Measurements from ENCODE around the gene NDUFS6.
"Not testable (repeated sequence)": the region's sequence is repeated elsewhere in the genome, so short reads cannot be mapped to it uniquely, and the experiment has no call there.

The NDUFS6 gene

DNA sequence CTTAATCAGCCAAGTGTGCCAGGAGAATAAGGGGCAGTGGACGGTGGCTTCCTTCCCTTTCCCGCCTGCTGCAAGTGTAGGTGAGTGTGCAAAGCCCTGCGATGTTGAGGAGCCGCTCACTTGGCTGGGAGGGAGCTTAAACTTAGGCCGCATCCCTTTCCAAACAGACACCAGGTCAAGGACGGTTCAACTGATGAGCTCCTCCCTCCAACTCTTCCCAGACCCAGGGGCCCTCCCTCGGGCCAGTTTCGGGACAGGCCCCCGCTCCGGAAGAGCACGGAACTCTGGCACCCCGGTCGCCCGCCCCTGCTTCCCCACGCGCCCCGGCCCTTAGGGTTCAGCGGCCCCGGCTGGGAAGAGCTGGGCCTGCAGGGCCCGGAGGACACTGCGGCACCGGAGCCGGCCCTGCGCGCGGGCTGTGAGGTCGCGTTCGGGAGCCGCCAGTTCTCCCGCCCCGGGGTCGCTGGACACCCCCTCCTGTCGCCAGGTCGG is 2.1 kb upstream of the NDUFS6 start:
- DNase-seq, result peak; percentile 41

DNA sequence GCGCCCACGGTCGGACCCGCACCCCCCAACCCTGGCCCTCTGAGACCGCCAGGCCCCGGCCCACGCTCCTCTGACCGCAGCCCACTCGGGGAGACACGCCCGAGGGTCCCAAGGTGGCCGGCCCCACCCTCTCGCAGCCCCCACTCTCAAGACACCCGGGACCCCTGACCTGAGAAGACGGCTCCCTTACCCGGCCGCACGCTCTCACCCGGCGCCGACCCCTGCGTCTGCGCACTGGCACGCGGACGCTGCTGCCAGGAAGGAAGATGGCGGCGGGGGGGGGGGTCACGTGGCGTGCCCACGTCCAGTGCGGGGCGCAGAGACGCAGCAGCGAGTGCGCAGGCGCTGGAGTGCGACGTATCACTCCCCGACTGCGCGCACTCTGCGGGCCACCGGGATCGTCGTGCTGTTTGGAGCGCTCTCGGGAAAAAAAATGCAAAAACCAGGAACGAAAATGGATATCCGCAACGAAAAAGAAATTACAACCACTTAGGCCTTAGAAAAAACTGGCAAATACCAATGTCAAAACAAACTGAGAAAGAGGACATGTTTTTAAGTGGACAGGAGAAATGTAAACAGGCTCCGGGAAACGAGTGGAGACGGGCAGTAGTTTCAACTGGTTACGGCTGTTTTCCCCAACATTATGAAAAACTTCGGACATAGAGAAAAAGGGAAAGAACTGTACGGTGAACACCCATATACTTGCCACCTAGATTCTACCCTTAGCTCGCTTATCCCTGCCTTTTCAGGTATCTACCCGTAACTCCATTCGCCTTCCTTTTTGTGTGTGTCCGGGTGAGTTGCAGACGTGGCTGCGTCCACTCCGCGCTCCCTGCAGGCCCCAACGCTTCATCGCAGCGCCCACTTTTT is 1.4 kb upstream of the NDUFS6 start, which contains the start of gene MRPL36:
Gene MRPL36 (minus strand): TSS at position 236 of the 870 bp plus-strand sequence. CDS start 902 bp downstream, outside the sequence.
- peak; percentile 90 for DNase-seq

DNA sequence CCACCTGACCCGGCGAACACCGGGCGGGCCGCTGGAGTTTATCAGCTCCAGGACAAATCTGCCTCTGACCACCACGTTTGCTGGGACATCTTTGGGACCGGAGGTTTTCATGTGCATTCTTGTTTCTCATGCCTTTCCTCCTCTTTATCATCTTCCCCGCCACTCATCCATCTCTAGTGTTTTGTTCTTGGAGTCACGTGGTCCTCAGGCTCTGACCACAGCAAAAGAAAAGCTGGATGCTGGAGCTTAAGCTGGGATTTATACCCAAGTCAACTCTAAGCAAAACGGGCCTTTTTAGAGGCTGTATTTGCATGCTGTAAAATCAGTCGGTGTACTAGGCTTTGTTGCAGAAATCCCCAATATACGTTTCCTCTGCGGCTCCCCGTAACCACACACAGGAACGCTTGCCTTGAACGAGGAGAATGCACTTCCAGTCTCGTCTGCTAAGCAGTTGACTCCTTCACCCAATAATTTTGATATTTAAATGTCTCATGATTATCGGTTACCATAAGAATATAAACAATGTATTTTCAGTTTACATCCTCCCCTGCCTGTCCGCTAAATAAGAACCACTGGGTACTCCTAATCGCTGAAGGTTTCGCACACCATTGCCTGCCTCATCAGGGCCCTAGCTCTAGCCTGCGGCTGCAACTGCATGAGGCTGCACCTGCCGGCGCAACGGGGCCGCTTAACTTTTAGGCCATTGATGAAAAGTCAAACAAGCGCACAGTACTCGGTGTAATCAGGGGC is 560 bp upstream of the NDUFS6 start:
- peak; percentile 61 for DNase-seq

DNA sequence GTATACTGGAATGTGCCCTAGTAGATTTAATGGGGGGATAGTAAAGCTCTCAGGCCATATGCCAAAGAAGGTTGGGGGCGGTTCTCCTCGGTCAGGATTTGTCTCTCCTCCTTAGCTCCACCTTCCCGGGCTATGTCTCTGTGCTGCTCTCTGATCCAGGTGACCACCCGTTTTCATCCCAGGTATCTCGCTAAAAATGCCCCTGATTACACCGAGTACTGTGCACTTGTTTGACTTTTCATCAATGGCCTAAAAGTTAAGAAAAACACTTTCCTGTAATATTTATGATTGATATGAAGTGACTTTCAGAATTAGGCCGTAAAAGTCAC is 724 bp downstream of the NDUFS6 start:
- DNase-seq, result peak; percentile 45

DNA sequence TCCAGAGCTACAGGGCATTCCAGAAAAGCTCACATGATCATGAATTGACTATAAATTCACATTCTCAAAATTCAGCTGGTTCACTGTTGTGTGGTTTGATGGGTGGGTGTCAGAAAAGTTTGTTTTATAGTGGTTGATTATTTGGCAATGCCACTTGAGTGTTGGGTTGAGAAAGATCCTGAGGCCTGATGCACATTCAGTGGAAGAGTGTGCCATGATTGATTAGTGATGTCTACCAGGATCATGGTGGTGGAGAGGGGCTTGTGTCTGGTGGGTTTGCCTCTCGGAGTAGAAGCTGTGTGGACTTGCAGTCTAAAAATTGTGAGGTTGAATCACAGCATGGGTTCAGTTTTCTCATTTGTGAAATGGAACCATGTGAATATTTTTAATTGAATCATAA is 2.0 kb downstream of the NDUFS6 start:
- no peak for DNase-seq

DNA sequence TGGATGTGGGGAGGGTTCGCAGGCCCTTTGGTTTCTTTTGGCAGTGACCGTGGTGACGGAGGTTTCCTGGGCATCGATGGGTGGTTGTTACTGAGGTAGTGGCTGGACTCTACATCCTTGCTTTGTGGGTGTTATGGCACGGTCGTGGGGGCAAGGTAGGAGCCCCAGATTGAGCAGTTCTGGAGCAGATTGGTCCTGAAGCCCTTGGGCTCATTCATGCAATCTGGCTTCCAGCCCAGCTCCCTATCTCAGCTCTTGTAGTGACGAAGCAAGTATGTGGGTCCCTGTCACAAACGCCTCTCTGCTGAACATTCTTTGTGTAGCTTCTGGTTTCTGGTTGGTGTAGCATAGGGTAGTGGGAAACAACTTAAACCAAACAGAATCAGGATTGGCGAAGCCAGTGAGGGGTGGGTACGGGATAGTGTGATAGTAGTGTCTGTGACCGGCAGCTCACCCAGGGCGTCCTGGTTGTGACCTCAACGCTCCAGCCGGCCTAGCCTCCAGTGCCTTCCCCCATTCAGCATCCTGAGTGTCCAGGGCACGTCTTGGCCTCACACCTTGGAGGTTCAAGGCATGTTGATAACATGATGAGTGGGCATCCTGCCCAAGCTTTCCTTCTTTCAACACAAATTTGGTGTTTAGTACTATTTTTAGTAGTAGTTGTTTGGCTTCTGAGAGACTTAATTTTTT is 2.9 kb downstream of the NDUFS6 start:
- DNase-seq, result no peak

DNA sequence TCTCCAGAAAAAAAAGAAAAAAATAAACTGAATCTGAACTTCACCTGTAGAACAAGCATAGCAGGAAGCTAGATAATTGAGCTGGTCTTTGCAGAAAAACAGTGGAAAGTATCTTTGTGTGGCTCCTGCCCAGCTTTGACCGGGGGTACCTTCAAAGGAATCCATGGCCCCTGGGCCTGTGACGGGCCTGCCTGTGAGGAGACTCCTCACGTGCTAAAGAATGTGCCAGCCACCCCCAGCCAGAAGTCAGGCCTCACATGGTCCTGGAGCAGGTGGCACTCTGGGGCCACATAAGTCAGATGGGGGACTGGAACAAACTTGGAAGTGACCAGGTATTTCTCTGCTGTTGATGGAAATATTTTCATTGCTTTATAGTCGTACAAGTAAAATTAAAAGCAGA is 4.1 kb downstream of the NDUFS6 start:
- no peak for DNase-seq

DNA sequence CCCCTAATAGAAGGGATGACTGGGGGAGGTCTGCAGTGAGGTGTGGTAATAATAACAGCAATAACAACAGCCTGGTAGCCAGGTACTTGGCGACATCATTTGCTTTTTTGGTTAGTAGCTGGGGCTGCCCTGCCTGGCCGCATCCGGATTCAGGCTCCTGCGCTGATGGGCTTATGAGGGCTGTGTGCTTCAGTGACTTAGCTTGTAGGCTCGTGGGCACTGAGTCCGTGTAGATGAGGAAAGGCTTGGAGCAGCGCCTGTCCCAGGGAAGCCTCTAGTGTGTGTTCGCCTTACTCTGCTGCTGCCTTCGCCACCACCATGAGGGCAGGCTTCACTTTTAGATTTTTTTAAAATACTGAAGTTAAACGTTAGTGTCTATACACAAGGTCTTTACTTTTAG is 4.5 kb downstream of the NDUFS6 start:
- DNase-seq, result no peak

DNA sequence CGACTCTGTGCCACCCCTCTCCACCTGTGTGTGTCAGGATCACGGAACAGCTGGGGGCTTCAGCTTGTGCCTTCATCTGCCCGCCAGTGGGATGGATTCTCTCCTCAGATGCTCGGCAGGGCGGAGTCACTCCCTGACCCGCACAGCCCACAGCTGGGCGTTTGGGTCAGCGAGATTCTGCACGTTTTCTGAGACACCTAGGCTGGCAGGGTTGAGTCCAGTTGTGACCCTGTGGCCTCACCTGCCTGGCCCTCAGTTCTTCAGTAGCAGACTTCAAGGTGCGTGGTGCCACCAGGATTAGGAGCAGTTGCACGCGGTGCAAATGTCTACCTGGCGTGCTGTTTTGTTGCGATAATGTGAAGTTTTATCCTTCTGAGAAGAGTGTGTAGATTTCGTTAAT is 5.0 kb downstream of the NDUFS6 start:
- DNase-seq, result no peak

DNA sequence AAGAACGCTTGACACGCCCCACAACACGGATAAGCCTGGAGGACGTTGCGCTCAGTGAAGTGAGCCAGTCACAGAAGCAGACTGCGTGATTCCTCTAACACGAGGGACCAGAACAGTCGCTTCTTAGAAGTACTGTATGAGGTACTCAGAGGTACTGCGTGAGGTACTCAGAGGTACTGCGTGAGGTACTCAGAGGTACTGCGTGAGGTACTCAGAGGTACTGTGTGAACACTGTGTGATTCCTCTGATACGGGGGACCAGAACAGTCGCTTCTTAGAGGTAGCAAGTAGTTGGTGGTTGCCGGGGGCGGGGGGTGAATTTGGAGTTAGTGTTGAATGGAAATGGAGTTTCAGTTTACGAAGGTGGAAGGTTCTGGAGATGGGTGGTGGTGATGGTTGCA is 5.8 kb downstream of the NDUFS6 start:
- no peak for DNase-seq

DNA sequence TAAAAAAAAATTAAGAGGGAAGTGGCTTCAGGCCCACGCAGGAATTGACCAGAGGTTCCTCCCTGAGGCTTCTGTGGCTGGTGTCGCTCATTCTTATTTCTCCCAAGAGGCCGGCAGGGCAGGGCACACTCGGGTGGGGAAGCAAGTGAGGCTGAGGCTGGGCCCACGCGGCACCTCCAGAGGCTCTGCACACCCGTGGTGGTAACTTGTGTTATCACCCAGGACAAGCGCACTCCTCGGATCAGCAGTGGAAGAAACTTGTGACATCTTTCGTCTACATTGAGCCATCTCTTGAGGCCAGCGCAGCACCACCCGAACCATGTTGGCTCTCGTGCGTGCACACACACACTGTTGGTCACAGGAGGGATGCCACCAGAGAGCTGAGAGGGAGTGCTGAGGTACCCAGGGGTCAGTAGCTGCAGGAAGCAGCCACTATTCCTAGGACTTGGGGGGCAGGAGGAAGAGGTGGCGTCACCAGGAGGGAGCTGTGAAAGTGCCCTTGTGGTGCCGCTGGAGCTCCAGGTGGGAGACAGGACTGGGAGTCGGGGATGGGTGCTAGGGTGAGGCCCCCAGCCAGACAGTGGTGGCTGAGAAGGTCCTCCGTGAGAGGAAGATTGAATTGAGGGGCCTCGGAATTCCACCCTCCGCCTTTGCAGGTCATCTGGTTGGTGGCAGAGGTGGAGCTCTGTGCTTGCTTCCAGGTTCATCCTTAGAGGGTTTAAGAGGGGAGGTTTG is 6.4 kb downstream of the NDUFS6 start:
- no peak for DNase-seq

DNA sequence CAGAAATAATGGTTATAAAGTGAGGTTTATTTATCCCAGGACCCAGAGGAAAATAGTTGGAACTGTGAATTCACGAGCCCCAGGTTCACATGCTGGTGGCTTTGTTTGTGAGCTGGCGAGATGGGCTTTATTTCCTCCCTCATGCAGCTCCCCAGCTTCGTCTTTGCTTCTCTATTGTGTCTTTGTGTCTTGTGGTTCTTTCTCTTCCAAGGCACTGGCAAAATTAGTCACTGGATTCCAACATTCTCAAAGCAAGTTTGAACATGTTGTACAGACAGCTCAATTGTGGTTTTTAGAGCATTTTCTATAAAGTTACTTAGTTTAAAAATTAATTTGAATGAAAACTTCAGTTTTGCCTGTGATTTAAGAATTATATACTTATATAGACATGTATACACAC is 7.2 kb downstream of the NDUFS6 start:
- DNase-seq, result no peak

DNA sequence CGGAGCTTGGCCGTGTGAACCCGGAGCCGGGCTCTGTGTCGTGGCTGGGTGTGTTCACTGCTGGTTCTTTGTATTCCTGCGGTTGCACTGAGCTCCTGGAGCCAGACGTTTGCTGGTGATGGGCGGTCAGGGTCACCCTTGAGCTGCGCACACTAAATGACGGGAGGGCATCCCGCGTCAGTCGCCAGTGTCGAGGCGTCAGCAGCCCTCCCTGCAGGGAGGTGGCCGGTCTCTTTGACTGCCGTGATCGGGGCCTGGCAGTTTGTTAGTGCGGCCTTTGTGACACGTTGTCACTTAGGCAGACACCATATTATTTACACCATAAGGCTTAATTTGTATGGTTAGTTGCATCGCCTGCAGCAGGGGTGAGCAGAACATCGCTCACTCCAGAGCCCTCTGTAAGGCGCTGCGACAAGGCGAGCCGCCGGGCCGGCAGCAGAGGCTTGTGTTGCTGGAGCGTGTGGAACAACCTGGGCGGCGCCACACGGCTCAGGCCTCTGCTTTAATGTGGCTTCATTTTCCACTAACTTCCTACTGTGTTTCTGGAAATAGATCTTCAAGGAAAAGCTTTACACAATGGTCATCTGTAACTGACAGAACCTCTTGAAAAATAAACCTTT is 8.3 kb downstream of the NDUFS6 start:
- DNase-seq, result no peak

DNA sequence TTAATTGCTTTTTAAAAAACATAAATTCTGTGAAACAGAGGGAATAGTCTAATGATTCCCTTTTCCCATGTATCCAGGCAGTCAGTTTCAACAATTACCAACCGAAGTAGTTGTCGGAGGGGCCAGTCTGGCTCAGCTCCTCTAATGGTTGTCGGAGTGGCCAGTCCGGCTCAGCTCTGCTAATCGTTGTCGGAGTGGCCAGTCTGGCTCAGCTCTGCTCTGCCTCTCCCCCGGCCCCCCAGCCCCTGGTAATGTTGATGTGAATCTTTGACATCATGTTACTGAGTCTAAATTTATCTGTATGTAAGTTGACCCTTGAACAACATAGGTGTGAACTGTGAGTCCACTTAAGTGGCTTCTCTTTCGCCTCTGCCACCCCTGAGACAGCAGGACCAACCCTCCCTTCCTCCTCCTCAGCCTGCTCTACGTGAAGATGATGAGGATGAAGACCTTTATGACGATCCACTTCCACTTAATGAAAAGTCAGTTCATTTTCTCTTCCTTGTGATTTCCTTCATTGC is 9.4 kb downstream of the NDUFS6 start:
- DNase-seq, result no peak

DNA sequence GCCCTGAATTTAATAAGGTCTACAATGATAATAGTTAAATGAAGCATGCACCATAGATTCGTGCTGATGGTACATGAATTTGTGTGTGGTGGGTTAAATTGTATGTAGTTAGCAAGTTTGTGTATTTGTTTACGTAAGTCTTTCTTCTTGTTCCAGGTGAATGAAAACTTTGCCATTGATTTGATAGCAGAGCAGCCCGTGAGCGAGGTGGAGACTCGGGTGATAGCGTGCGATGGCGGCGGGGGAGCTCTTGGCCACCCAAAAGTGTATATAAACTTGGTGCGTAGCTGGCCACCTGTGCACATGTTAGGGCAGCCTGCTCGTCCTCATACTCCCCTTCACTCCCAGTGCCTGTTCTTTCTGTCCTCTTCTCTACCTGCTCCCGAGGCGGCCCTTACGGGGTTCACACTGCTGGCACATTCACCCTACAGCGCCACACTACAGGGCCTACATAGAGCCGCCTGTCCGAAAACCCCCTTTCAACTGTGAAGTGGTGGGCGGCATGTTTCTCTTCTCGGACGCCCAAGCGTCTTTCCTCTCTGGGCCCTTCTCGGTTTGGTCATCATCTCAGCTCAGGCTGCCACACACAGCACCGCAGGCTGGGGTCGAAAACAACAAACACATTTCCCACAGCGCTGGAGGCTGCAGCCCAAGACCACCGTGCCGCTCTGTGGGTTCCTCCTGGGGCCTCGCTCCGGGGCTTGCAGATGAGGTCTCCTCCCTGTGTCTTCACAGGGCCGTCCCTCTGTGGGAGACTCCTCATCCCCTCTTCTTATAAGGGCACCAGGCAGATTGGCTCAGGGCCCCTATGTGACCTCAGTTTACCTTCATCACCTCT is 13.2 kb downstream of the NDUFS6 start:
- DNase-seq, result no peak

DNA sequence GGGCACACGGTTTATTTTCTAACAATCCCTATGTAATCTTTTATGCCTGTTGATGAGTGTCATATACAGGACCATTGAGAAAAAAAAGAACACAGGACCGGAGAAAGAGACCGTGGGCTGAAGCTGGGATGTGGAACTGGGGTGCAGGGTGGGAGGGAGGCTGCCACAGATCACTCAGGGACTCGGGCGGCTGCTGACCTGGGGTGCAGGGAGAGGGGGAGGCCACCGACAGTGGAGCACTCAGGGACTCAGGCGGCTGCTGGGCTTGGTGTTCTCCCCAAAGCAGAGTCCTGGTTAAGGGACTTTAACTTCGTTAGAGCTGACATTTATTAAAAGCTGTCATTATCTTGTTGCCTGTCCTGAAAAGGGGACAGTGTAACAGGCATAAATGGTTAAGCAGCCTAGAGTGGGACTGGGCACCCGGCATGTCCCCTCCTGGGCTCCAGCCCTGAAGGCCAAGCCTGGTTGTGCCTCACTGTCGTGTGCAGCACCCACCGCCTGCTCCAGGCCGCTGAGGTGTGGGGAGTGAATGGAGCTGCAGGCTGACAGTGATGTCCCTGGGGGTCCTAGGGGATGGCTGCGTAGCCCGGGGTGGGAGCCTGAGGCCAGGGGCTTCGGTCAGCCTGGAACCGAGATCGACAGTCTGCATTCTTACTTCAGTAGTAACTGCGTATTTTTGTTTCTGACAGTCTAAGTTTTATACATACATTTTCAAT is 14.0 kb downstream of the NDUFS6 start:
- no peak for DNase-seq

DNA sequence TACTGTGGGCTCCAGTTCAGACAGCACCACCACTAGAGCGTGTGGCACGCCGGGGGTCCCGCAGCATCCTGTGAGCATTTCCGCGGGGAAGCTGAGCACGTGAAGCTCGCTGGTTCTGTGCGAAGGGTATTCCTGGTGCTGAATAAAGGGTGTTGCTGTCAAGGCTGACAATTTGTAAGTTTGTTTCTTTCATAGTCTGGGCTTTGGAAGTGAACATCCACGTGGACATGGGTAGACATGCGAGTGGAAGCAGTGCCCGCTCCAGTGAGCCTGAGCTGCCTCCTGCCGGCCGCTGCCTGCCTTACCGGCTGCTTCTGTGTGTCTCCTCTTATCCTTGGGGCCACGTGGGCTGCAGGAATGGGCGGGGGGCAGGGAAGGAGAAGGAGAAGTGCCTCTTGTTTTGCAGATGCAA is 14.7 kb downstream of the NDUFS6 start:
- DNase-seq, result no peak

DNA sequence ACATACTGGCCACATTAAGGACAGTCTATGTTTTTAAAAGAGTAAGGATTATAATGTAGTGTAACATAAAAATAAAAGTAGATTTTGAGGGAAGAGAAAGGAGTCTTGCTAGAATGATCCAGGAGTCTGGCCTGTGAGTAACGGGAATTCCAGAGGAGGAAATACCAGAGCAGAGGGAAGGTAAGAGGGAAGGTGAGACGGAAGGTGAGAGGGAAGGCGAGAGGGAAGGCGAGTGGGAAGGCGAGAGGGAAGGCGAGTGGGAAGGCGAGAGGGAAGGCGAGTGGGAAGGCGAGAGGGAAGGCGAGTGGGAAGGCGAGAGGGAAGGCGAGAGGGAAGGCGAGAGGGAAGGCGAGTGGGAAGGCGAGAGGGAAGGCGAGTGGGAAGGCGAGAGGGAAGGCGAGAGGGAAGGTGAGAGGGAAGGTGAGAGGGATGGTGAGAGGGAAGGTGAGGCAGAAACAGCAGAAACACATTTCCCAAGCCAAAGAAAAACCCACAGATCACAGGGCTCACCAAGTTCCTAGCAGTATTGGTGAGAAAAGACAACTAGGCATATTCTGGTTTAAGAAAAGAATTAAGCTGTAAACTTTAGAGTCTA is 15.4 kb downstream of the NDUFS6 start:
- DNase-seq, result not testable (repeated sequence)

DNA sequence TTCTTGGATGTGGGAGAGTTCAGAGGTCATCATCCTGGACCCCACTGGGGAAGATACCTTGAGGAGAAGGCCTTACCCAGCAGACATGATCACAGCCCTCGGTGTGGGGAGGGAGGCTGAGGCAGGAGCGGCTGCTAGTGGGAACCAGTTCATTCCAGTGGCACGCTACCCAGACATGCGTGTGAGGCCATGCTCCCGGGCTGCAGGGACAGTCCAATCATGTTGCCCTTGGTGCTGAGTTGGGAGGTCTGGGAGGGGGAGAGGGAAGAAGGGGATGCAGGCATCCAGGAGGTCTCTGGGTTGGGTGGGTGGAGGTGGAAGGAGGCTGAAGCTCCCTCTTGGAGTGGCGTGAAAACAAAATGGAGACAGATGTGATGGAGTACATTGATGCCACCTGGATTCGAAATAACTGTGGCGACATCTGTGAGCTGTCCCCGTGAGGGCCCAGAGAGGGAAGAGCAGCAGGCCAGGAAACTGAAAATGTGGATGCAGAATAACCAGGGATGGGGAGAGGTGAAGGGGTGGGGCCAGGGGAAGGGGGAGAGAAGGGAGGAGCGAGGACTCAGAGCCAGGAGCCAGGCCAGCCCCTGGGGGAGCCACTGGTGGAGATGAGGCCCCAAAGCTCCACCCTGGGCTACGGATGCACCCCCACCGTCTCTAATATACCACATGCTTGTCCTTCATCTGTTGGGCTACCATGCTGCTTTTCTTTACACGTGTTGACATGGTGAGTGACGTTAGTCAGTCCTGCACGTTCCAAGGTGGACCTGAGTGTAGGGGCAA is 16.2 kb downstream of the NDUFS6 start:
- no peak for DNase-seq

Data from hematopoietic multipotent progenitor cell treated with erythropoietin and hydrocortisone succinate and interleukin-3 and kit ligand, for 8 days (in vitro differentiated cells).